LHCN-M2 (cell line): ENCODE measurements around the gene RMC1. TPM values are rescaled to one million over a fixed set of nuclear protein-coding genes. Genes with fewer than 3 reads are reported as not detected.

Source experiments
- DNase-seq: peaks from one replicate; pipeline ENCODE4 v3.0.0-alpha.2; 2012; ENCODE audit warnings: low read depth
- total RNA-seq: library from RNA; depleted of rRNA; stranded (reverse); fragments of >200 nt; gene quantifications from 2 replicates; pipeline ENCODE4 v1.2.3, GENCODE V29; 2014

RMC1 gene
- total RNA-seq, 1 experiment from 2014 or later: 27.4 TPM

GRCh38 chr18:23530195-23530594 is 26.9 kb downstream of the RMC1 start:
- no peak for DNase-seq

DNA sequence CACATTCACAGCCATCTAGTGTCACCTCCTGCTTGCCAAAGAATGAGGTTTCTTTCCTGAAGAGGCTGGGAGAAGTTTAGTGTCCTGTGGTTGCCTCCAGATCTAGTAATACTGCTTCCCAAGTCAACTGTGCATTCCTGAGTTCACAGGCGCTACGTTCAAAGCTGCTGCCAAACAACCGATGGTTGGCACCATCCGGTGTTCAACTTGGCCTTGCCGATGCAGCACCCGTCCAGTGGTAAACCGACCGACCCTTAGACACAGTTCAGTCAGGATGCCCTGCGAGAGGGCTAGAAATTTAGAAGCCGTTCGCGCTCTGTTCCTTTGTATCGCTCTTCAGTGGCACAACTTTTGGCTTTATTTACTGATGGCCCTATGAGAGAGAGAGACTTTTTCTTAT is 28.6 kb downstream of the RMC1 start:
- DNase-seq: no peak

DNA sequence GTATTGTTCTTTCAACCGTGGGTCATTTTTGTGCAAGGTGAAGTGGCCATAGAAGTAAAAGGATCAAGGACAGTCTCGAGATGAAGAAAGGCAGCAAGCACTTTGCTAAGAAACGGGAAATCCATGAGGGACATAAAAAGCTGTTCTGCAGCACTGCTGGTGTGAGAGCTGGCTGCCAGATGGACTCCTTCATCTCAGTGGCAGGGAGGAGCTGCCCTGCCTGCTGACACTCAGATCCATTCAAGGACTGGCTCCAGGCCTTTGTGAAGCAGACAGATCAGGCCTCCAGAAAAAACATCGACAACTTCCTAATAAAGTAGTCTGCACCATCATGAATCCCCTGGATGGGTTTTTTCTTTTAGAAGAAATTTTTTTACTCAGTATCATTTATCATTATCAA is 29.5 kb downstream of the RMC1 start:
- no peak for DNase-seq

DNA sequence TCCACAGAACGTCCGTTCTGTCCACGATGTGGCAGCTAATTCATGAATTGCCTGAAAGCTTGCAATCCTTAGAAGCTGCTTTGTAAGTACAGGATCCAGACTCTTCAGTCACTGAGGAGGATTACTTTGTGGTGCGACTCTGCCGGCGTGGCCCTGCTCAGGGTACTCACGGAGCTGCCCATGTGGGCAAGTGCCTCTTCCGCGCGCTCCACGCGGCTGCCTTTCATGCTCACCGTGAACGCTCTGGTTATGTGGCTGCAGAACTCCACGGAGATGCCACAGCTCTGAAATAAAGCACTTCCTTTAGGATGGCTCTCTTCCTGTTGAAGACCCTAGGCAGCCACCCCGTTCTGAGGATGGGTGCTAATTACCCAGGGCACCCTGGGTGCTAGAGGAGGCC is 31.0 kb downstream of the RMC1 start:
- DNase-seq: no peak

GRCh38 chr18:23536204-23536603 is 32.9 kb downstream of the RMC1 start:
- DNase-seq: no peak

- DNase-seq: no peak
Measured at GRCh38 chr18:23537274-23537673, 34.0 kb downstream of the RMC1 start.

DNA sequence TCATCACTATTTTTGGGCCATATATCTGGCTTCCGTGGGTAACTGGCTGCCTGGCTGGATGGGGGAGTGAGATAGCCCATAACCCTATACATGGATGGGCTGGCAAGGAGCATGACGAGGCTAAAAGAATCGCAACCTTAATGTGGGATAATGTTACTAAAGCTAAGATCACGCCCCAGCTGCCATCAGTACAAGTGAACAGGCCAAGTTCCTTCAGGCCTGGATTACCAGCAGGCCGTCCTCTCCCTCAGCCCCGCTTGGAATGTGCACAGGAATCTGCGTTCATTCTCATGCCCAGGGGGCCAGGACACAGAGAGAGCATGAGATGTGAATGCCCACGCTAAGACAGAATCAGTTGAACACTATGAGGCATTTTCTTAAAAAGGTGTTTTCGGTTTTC is 34.7 kb downstream of the RMC1 start:
- no peak for DNase-seq

DNA sequence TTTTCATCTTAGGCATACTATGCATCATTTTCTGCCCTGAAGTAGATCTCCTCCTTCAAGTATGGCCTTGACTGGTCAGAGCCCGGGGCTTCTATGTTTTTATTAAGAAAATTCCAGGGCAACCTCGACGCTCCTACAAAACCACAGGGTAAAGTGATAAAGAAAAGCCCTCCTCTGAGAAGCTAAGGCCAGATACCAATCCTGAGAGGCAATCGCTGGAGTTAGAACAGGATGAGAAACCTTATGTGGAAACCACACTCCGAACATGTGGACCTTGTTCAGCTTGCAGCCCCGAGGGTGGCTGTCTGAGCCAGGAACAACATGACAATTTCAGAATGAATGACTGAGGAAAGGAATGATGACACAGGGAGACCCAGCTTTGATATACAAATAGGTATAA is 35.6 kb downstream of the RMC1 start:
- DNase-seq: no peak

DNA sequence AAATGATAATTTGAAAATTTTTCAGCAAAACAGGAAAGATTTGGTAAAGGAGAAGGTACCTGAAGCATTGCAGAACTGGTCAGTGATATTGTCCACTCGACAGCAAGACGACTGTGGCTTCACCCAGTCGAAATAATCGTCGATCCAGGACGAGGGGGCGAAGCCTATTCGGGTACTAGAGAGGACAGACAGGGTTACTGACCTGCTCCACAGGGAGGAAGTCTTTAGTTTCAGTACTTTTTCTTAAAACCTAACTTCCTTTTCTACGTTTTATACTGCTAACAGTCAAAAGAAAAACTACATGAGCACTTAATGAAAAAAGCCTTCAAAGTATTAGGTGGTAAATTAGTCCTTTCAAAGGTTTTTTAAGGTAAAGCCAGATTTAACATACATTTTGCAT is 36.0 kb downstream of the RMC1 start:
- DNase-seq: no peak

GRCh38 chr18:23539911-23540525 is 36.7 kb downstream of the RMC1 start:
- no peak for DNase-seq

GRCh38 chr18:23540867-23541266 is 37.6 kb downstream of the RMC1 start:
- no peak for DNase-seq

DNA sequence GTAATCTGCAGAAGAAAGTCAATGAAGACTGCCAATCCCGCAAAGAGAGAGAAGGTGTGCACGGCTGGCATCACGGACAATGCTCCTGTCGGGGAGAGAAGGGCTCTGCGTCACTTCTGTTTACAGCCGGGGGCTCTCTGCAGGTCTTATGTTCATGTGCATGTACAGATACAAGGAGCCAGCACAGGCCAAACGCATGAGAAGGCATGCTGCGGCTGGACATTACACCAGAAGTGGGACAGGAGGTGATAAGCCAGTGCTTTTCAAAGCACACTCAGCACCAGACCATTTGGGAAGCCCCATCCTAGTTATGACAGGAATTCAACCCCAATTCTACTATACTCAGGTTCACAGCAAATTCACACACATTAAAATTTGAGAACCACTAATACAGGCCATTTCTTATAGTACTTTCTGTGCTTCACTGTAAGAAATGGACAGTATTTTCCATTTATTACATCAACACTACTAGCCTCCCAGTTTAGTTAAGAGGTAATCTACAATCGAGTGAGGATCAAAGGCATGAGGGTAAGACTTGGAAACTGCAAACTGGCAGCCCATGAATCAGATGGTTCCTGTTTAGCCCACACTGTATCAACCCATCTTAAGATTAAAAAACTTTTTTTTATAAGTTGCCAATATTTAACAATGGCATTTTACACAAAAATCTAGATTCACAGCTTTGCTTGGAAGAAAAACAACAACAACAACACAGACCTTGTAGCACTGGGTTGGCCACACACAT is 38.2 kb downstream of the RMC1 start:
- no peak for DNase-seq

DNA sequence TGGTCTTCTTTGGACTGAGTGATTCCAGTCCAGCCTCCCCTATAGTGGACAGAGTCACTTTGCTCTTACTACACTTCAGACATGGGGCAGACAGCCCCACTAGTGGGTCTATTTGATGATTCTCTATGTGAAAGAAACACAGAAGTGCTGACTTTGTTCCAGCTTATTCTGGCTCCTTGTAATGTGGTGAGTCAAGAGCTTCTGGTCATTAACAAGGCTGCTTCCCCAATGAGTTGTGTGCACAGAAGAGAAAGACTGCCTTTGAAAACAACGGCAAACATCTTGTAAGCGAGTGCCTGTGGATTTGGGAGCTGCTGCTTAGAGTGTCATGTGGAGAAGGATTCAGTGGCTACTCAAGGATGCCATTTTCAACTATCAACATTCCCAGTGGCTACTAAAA is 39.1 kb downstream of the RMC1 start:
- DNase-seq: no peak

GRCh38 chr18:23545247-23545789 is 42.0 kb downstream of the RMC1 start:
- DNase-seq: no peak

GRCh38 chr18:23547306-23547705 is 44.0 kb downstream of the RMC1 start:
- no peak for DNase-seq

DNA sequence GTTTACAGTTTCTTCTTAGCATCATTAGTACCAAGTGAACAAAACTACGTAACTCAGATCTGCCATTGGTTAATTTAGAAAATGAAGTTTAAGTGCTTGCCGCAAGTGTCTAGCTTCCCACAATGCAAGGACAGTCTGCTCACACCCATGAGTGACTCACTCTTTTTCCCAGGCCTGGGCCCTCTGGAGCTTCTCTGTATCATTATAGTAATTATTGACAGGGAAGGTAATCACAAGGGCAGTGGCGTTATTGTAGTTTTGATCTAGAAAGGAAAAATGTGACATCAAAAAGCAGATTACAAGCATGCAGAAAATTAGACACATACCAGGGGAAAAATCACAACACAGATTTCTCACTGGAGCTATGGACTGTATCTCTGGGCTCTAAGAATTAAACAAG is 44.5 kb downstream of the RMC1 start:
- DNase-seq: no peak

- no peak for DNase-seq
Measured at GRCh38 chr18:23548275-23548674, 45.0 kb downstream of the RMC1 start.

- no peak for DNase-seq
Measured at GRCh38 chr18:23548719-23549118, 45.4 kb downstream of the RMC1 start.

DNA sequence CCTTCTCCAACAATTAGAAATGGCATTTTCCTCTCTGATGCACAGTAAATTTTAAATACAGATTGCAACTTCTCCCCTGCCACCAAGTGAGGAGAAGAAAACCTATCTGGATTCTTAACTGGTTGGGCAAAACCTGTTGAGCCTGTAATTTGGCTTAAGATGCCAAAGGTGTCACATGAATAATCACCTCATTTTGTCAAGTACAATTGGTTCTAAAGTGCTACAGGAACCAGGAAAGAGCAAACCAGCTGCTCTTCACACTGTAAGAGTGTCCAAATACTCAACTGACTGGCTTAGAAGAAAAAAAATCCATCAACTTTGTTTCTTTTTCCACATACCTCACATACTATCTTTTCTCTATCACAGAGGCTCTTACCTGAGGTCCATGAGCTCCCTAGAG is 47.6 kb downstream of the RMC1 start:
- no peak for DNase-seq

DNA sequence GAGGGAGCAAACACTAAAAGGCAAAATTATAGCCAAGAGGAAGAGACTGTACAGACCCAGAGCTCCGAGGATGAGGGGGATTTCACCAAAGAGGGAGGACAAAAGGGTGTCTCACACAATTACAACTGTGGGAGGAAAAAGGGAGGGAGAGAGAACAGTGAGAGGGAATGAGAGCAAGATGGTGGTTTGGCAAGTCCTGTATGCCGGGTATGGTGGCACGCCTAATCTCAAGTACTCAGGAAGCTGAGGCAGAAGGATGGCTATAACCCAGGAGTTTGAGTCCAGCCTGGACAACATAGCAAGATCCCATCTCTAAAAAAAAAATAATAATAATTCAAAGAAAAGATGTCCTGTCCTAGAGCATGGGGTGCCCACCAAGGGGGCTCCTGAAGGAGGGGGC is 48.7 kb downstream of the RMC1 start:
- DNase-seq: no peak

DNA sequence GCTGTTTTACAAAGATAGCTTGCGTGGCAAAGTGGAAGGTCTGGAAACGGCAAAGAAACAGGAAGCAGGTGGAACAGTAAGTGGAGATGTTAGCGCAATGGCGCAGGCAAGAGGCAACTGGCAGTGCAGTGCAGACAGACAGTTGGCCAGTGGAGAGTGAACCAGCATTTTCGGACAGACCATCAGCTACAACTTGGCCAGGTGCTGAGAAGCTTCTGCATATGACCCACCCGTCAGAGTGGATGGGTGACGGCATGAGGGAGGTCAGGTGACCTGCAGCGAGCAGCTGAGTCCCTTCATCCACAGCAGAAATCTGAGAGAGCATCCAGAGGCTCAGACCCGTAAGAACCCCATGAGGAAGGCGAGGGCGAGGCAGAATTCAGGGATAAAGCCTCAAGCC is 49.2 kb downstream of the RMC1 start:
- no peak for DNase-seq

DNA sequence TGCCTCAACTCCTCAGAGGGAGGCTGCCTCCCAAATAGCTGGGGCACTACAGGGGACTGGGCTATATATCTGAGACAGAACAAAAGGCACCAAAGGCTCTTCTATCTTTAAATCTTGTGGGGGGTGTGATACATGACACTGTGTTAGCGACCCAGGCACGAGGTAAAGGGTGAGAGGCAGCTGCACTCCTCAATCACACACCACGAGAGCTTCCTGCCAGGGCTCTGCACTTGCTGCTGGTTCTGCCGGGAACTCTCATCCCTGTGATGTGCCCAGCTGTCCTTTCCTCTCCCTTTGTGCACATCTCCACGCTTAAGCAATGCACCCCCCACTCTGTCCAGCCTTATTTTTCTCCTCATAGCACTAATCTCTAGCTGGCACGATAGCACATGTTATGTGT is 50.6 kb downstream of the RMC1 start:
- peak; percentile 50 for DNase-seq

- DNase-seq: no peak
Measured at GRCh38 chr18:23556145-23556780, 53.0 kb downstream of the RMC1 start.
